Stromal cell of bone marrow (primary cell): Measurements from ENCODE around the gene CDK5R2.

Experiments used
- DNase-seq: peaks from one replicate; pipeline ENCODE4 v3.0.0-alpha.2; 2012; ENCODE audit warnings: low read depth

Gene CDK5R2

GRCh38 chr2:219009294-219009693, 49.8 kb downstream of the CDK5R2 start:
- no peak for DNase-seq

- DNase-seq = no peak
Observed at GRCh38 chr2:219010162-219010756, 50.8 kb downstream of the CDK5R2 start.

- no peak for DNase-seq
Observed at GRCh38 chr2:219010873-219011272, 51.4 kb downstream of the CDK5R2 start.
